VCaP (cell line): ENCODE data around the gene DCP1B.

ENCODE experiments used
- H3K27ac ChIP-seq: fragments of 450-650 bp; 2 replicates; pipeline ENCODE4 v1.5.1; 2017
- TF ChIP-seq, protein P1 (sequence below): fragments of 450-650 bp; conservative IDR thresholded peaks from 2 replicates; pipeline ENCODE4 v1.5.1; 2017; ENCODE audit warnings: mild to moderate bottlenecking, moderate library complexity

Gene DCP1B

DNA sequence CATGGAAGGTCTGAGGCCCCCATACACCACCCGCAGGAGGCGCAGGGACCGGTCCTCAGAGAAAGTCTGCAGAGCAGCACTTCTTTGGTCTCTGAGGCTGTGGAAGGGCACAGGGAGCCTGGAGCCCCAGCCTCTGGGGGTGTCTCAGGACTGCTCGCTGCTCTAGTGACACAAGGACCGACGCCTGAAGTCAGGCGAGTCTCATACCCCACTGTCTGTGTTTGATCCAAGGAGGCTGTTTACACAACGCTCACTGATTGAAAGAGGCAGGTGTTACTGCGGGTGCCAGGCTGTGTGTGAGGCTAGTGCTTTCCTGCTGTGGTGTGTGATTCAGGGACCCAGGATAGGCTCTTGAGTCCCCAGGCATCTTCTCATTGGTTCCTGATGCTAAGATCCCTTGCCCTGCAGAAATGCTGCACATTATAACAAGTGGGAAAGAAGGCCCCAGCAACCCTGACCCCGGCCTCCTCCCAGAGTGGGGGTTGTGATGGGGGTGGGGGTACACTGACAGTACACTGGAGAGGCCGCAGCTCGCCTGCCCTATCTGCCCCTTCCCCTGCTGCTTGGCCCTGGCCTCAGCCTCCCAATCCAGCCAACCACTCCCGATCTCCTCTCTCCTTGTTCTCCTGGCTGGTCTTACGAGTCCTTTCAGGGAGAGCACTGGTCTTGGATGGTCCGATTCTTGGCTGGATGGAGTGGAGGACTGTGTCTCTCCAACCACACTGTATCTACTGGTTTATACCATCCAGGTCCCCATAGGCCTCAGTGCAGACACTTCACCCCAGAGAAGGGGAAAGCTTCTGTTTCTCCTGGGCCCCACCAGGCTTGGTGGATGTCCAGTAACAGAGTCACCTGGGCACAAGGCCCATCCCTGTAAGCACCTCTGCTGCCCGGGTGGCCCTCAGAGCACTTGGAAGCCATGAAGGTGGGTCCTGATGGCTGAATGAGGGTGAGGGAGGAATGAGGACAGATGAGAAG lies 92.4 kb downstream of the DCP1B start:
- no peak overlapping the region for H3K27ac ChIP-seq
- TF ChIP-seq, protein P1, sequence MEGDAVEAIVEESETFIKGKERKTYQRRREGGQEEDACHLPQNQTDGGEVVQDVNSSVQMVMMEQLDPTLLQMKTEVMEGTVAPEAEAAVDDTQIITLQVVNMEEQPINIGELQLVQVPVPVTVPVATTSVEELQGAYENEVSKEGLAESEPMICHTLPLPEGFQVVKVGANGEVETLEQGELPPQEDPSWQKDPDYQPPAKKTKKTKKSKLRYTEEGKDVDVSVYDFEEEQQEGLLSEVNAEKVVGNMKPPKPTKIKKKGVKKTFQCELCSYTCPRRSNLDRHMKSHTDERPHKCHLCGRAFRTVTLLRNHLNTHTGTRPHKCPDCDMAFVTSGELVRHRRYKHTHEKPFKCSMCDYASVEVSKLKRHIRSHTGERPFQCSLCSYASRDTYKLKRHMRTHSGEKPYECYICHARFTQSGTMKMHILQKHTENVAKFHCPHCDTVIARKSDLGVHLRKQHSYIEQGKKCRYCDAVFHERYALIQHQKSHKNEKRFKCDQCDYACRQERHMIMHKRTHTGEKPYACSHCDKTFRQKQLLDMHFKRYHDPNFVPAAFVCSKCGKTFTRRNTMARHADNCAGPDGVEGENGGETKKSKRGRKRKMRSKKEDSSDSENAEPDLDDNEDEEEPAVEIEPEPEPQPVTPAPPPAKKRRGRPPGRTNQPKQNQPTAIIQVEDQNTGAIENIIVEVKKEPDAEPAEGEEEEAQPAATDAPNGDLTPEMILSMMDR: no peak

DNA sequence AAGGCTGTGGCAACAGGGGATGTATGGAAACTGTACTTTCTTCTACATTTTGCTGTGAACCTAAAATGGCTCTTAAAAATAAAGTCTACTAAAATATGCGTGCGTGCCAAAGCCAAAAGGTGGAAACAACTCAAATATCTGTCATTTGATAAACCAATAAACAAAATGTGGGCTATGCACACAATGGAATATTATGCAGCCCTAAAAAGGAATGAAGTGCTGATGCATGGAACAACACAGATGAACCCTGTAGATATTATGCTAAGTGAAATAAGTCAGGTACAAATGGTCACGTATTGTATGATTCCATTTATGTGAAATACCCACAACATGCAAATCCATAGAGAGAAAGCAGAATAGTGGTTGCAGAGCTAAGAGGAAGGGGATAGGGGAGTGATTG lies 93.8 kb downstream of the DCP1B start:
- no peak overlapping the region for H3K27ac ChIP-seq
- TF ChIP-seq, protein P1: no peak

DNA sequence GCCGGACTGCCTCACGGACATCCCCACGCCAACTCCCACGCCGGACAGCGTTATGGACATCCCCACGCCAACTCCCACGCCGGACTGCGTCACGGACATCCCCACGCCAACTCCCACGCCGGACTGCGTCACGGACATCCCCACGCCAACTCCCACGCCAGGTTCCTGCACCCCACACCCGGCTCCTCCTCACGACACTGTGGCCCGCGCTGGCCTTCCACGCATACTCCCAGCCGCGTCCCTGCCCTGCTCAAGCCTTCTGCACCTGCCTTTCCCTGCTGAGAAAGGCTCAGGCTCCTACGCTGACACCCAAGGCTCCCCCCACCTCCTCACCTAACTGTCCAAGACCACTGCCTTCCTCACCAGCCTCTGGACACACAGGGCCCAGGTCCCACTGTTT lies 95.5 kb downstream of the DCP1B start:
- TF ChIP-seq, protein P1: no peak
- H3K27ac ChIP-seq: no peak overlapping the region

DNA sequence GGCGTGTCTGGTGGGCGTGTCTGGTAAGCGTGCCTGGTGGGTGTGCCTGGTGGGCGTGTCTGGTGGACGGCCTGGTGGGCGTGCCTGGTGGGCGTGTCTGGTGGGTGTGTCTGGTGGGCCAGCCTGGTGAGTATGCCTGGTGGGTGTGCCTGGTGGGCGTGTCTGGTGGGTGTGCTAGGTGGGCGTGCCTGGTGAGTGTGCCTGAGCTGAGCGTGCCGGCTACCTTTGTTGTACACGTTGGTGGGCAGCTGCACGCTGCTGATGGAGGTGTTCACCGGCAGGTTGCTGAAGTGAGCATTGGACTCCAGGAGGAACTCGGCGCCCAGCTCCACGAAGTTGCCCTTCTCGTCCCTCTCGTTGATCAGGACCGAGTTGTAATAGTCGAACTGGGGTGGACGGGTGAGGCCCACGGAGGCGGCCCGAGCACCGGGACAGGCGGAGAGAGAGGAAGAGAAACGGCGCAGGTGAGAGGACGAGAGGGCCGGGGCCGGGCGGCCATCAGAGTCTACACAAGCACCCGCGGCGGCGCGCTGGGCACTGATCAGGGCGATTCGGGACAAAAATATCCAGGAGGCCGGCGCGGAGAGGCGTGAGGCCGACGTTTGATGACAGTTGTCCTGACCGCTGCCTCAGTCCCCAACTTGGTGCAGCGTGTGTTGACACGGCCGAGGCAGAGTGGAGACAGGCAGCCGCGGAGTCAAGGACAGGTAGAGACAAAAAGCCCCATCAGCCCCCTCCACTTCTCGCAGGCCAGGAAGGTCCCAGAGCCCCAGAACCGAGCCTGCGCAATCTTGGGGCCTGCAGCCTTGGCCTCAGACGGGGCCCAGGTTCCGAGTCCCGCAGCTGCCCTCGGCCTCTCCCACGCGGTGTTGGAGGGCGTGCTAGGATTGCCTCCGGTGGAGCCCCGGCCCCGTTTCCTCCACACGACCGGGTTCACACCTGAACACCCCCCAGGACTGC lies 96.3 kb downstream of the DCP1B start:
- TF ChIP-seq, protein P1: no peak
- peak overlapping the region; percentile 53 for H3K27ac ChIP-seq

DNA sequence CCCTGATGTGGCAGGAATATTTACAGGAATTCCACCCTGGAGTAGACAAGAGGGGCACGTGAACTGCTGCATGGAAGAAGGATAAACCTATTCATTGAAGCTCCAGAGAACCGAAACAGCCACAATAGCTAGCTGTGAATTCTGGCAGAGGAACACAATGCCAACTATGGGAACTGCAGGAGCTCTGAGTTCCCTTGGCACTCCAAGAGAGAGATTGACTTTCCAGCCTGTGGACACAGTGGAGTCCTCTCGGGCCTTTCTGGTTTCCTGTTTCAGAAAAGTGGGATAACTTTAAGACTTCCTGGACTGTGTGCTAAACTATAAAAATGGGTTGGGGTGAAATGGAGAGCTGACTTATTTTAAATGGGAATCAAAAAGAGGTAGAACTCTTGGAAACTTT lies 97.7 kb downstream of the DCP1B start:
- TF ChIP-seq, protein P1: no peak
- no peak overlapping the region for H3K27ac ChIP-seq

DNA sequence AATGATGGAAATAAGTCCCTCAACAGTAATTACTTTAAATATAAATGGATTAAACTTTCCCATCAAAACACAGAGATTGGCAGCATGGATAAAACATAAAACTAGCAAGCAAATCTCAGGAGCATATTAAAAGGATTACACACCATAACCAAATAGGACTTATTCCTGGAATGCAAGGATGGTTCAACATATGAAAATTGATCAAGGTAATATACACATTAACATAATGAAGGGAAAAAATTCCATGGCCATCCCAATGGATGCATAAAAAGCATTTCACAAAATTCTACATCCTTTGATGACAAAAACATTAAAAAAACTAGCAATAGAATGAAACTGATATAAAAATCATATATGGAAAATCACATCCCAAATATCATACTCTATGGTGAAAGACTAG lies 99.4 kb downstream of the DCP1B start:
- TF ChIP-seq, protein P1: no peak
- H3K27ac ChIP-seq: no peak overlapping the region

DNA sequence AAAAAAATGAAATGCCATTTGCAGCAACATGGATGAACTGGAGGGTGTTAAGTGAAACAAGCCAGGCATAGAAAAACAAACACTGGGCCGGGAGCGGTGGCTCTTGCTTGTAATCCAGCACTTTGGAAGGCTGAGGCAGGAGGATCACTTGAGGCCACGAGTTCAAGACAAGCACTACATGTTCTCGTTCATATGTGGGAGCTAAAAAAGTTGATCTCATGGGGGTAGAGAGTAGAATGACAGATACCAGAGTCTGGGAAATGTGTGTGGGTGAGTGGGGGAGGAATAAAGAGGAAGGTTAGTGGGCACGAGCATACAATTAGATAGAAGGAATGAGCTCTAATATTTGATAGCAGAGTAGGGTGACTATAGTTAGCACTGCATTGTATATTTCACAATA lies 107.3 kb downstream of the DCP1B start:
- TF ChIP-seq, protein P1: no peak
- H3K27ac ChIP-seq: no peak overlapping the region
